Measurements from ENCODE around the gene PARL. TPM values are rescaled to one million over a fixed set of nuclear protein-coding genes. Genes with fewer than 3 reads are reported as not detected.
A peak's percentile ranks its signal among the peaks of the same experiment; 100 is the strongest.

PARL gene
- total RNA-seq, 1 experiment from 2014 or later: 55.2 TPM

DNA sequence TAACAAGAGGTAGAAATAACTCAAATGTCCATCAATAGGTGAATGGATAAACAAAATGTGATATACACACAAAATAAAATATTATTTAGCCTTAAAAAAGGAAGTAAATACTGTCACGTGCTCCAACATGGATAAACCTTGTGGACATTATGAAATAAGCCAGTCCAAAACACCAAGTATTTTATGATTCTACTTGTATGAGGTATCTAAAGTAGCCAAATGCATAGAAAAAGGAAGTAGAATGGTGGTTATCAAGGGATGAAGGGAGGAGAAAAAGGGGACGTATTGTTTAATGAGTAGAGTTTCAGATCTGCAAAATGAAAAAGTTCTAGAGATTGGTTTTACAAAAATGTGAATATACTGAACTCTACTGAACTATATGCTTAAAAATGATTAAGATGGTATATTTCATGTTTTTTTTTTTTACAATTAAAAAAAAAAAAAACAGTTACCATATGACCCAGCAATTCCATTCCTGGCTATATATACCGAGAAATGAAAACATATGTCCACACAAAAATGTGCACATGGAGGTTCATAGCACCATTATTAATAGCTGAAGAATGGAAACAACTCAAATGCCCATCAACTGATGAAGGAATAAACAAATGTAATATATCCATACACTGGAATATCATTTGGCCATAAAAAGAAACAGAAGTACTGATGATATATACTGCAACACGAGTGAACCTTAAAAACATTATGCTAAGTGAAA, 30.2 kb downstream of the PARL start:
- H3K36me3 ChIP-seq (replicated peaks; ENCODE audit: control insufficient read depth, insufficient read depth, low read length): peaks cover 6% of the 10 kb centered on the region
- H3K27me3 ChIP-seq (ENCODE audit: control insufficient read depth, insufficient read depth, low read length): no peaks in the 10 kb centered on the region
- no peak overlapping the region for H3K4me3 ChIP-seq (ENCODE audit: insufficient read depth, low read depth, low read length)
- DNase-seq: no peak

DNA sequence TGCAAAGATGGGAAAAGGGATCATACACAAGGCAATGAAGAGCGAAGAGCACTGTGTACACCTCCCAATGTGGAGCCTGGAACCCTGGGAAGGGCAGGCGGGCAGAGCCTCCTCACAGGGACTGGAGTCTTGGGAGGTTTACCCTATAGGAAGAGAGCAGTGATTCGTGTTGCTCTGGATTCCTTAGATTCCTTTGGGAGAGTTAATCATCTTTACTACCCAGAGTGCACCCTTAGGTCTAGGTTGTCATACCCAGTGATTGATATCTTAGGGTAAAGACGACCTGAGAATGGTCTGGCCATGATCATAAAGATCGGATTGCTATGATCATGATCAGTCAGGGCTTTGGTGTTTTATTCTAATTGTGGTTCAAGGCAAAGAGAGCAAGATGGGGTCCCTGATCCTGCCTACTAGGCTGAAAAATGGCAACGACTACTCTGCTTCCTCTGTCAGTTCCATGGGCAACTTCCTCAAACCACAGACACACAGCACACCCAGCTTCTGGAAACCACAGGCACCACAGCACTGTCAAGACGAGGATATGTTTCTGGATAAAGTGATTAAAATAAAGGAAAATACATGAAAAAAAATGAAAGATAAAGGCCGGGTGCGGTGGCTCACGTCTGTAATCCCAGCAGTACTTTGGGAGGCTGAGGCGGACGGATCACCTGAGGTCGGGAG, 38.9 kb downstream of the PARL start:
- no peak for DNase-seq
- no peak overlapping the region for H3K4me3 ChIP-seq (ENCODE audit: insufficient read depth, low read depth, low read length)
- no peaks in the 10 kb centered on the region for H3K27me3 ChIP-seq (ENCODE audit: control insufficient read depth, insufficient read depth, low read length)
- peaks cover 17% of the 10 kb centered on the region for H3K36me3 ChIP-seq (replicated peaks; ENCODE audit: control insufficient read depth, insufficient read depth, low read length)

DNA sequence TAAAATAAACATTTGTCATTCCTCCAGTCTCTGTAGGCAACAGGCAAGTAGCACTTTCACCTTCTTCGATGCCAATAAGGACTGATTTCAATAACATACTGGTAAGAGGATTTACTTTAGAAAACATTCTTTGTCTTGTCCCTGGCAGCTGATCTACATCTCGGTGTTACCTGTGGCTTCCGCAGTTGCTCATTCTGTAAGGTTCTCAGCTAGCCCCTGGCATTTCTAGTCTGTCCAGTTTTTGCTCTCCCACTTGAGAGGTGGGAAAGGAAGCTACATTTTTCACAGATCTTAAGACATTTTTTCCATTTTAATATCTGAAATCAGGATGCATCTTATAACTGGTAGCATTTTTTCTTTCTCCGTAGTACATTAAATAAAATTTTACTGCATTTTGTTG, 39.6 kb downstream of the PARL start:
- Histone ChIP-seq H3K27me3 (ENCODE audit: control insufficient read depth, insufficient read depth, low read length) (no peaks in the 10 kb centered on the region), H3K36me3 (replicated peaks; ENCODE audit: control insufficient read depth, insufficient read depth, low read length) (peaks cover 17% of the 10 kb centered on the region), H3K4me3 (ENCODE audit: insufficient read depth, low read depth, low read length) (no peak overlapping the region)
- DNase-seq: no peak

DNA sequence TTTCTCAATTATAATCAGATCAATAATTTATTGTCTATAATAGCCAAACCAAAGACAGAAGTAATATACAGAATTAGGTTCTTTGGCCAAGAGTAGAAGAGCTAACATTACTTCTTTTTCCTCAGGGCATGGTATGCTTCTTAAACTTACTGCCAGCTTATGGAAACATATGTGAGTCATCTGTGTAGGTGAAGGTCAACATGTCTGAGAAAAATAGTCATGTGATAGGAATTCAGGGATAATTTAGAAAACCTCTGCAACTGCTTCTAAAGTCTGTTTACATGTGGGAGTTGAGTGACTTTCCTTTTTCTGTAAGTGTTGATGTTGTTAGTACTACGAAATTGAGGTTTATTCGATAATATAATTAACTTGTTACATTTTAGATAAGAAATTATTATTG, 40.1 kb downstream of the PARL start:
- Histone ChIP-seq H3K27me3 (ENCODE audit: control insufficient read depth, insufficient read depth, low read length) (no peaks in the 10 kb centered on the region), H3K4me3 (ENCODE audit: insufficient read depth, low read depth, low read length) (no peak overlapping the region), H3K36me3 (replicated peaks; ENCODE audit: control insufficient read depth, insufficient read depth, low read length) (peaks cover 17% of the 10 kb centered on the region)
- DNase-seq: no peak

DNA sequence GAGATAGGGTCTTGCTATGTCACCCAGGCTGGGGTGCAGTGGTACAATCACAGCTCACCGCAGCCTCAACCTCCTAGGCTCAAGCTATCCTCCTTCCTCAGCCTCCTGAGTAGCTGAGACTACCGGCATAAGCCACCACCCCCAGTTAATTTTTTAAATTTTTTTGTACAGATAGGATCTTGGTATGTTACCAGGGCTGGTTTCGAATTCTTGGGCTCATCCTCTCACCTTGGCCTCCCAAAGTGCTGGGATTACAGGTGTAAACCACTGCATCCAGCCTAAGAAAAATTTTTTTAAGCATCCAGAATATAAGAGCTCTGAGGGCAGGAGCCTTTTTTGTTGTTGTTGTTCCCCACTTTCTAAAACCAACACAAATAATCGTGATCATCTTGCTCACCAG, 44.9 kb downstream of the PARL start:
- no peaks in the 10 kb centered on the region for H3K27me3 ChIP-seq (ENCODE audit: control insufficient read depth, insufficient read depth, low read length)
- H3K4me3 ChIP-seq (ENCODE audit: insufficient read depth, low read depth, low read length): no peak overlapping the region
- H3K36me3 ChIP-seq (replicated peaks; ENCODE audit: control insufficient read depth, insufficient read depth, low read length): peaks cover 15% of the 10 kb centered on the region
- DNase-seq: no peak

DNA sequence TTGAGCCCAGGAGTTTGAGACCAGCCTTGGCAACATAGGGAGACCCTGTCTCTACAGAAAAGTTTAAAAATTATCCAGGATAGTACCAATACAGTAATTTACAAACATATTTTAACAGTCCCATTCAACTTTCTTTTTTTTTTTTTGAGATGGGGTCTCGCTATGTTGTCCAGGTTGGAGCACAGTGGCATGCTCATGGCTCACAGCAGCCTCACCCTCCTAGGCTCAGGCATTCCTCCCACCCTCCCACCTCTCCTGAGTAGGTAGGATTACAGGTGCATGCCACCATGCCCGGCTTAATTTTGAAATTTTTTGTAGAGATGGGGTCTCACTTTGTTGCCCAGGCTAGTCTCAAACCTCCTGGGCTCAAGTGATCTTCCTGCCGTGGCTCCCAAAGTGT, 46.8 kb downstream of the PARL start:
- Histone ChIP-seq H3K36me3 (replicated peaks; ENCODE audit: control insufficient read depth, insufficient read depth, low read length) (peaks cover 13% of the 10 kb centered on the region), H3K27me3 (ENCODE audit: control insufficient read depth, insufficient read depth, low read length) (no peaks in the 10 kb centered on the region), H3K4me3 (ENCODE audit: insufficient read depth, low read depth, low read length) (no peak overlapping the region)
- DNase-seq: no peak

DNA sequence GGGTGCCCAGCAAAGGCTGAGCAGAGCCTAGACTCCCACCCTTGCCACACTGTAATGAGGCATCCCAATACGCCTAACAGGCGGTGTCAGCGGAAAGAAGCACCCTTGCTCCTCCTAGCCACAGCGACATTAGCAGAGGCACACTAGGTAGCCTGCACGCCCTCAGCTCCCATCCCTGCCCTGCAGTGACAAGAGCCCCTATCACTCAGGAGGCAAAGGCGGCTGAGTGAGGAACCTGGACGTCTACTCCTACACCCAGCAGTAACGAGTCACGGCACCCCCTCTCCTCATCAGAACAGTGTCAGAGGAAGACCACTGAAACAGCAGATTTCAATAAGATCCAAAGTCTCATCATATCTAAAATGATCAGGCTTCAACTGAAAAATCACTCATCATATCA, 47.3 kb downstream of the PARL start:
- no peaks in the 10 kb centered on the region for H3K27me3 ChIP-seq (ENCODE audit: control insufficient read depth, insufficient read depth, low read length)
- no peak for DNase-seq
- no peak overlapping the region for H3K4me3 ChIP-seq (ENCODE audit: insufficient read depth, low read depth, low read length)
- H3K36me3 ChIP-seq (replicated peaks; ENCODE audit: control insufficient read depth, insufficient read depth, low read length): peaks cover 16% of the 10 kb centered on the region

DNA sequence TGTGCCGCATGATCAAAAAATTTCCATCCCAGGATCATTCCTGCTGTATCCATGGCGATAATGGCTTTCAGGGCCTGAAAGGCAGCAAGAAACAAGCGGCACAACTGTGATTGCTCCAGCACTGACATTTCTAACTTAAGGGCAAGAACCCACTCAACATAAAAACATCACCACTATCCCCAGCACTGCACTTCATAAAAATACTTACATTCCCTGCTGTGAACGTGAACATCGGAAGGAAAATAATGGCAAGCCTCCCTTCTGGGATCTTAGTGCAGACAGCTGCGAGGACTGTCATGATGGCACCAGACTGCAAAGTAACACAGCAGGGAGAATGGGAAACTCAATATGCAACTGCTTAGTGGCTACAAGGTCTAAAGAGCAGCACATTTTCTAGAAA, 51.2 kb downstream of the PARL start:
- Histone ChIP-seq H3K27me3 (ENCODE audit: control insufficient read depth, insufficient read depth, low read length) (no peaks in the 10 kb centered on the region), H3K4me3 (ENCODE audit: insufficient read depth, low read depth, low read length) (no peak overlapping the region), H3K36me3 (replicated peaks; ENCODE audit: control insufficient read depth, insufficient read depth, low read length) (peaks cover 9% of the 10 kb centered on the region)
- DNase-seq: no peak

DNA sequence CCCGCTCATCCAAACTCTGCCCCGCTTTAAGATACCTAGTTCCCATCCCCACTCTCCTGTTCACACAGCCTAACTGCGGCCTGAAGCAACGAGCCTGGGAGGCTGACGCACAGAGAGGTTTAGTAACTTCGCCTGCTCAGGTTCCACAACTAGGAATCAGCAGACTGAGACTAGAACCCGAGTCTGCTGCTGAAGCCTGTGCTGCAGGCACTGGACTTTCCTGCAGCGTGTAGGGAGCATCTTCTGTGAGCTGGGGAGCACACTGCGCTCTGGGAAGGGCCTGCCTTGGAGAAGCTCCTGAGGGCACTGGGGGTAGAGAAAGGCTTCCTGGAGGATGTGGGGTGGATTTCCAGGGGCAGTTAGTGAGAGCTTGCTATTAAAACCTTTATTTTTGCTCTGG, 54.5 kb downstream of the PARL start:
- Histone ChIP-seq H3K36me3 (replicated peaks; ENCODE audit: control insufficient read depth, insufficient read depth, low read length) (peaks cover 10% of the 10 kb centered on the region), H3K27me3 (ENCODE audit: control insufficient read depth, insufficient read depth, low read length) (no peaks in the 10 kb centered on the region), H3K4me3 (ENCODE audit: insufficient read depth, low read depth, low read length) (no peak overlapping the region)
- no peak for DNase-seq

DNA sequence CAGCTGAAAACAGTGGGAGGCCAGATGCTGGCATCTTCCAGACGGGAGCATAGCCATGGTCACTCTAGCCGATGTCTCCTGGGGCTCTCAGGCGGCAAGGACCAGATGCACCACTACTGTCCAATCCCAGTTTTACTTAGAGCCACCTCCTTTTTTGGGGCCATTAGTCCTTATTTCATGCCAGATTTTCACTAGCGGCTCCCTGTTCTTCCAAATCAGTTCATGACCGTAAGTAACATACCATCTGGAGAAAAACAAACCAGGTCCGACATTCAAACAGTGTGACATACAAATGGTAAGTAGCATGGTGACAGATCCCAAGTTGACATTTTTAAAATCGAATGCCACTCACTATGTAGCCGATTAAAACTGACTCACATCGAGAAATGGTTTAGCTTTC, 55.2 kb downstream of the PARL start:
- Histone ChIP-seq H3K36me3 (replicated peaks; ENCODE audit: control insufficient read depth, insufficient read depth, low read length) (peaks cover 10% of the 10 kb centered on the region), H3K4me3 (ENCODE audit: insufficient read depth, low read depth, low read length) (no peak overlapping the region), H3K27me3 (ENCODE audit: control insufficient read depth, insufficient read depth, low read length) (peaks cover 4% of the 10 kb centered on the region)
- DNase-seq: no peak

DNA sequence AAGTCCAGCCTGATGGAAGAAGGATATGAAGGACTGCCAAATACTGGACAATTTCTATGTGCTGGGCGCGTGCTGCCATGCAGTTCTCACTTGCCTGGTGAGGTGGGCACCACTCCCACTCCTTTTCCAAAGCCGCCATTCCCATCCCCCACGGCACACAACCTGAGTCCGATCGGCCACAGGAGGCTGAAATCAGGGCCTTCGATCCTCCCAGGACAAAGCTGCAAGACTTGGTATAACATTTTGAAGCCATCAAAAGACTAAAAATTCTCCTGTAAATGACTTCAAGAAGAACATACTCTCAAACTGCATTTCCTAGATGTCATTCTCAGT, 56.2 kb downstream of the PARL start:
- Histone ChIP-seq H3K36me3 (replicated peaks; ENCODE audit: control insufficient read depth, insufficient read depth, low read length) (peaks cover 9% of the 10 kb centered on the region), H3K27me3 (ENCODE audit: control insufficient read depth, insufficient read depth, low read length) (peaks cover 10% of the 10 kb centered on the region), H3K4me3 (ENCODE audit: insufficient read depth, low read depth, low read length) (no peak overlapping the region)
- DNase-seq: no peak

DNA sequence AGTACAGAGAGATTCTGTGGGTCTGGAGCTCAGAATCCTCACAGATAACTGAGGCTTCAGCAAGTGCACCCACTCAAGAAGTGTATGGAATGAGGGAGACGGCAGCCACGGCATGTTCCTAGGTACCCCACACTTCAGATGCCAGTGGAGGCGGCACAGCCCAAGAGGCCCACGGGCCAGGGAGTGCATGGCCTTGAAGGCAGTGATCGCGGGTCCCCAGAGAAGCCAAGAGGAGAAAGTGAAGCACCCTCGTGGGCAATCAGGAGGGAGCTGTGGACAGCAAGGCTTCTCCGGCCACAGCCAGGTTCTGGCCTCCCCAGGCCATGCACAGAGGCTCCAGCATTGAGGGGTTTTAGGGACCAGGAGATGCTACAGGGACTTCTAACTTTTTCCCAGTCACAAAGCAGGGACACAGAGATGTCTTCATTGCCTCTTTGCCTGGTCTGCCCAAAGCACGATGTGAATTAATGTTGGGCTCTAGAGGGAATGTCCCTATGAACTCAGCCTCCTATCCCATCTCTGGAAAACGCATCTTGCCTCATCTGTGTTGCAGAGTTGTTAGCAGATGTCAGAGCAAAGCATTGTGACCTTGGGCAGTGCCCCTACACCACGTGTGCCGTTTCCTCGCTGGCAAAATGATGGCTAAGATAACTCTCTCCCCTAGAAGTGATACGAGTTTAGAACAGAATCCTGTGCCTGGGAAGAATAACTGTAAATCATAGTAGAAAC, 56.7 kb downstream of the PARL start:
- H3K4me3 ChIP-seq (ENCODE audit: insufficient read depth, low read depth, low read length): no peak overlapping the region

DNA sequence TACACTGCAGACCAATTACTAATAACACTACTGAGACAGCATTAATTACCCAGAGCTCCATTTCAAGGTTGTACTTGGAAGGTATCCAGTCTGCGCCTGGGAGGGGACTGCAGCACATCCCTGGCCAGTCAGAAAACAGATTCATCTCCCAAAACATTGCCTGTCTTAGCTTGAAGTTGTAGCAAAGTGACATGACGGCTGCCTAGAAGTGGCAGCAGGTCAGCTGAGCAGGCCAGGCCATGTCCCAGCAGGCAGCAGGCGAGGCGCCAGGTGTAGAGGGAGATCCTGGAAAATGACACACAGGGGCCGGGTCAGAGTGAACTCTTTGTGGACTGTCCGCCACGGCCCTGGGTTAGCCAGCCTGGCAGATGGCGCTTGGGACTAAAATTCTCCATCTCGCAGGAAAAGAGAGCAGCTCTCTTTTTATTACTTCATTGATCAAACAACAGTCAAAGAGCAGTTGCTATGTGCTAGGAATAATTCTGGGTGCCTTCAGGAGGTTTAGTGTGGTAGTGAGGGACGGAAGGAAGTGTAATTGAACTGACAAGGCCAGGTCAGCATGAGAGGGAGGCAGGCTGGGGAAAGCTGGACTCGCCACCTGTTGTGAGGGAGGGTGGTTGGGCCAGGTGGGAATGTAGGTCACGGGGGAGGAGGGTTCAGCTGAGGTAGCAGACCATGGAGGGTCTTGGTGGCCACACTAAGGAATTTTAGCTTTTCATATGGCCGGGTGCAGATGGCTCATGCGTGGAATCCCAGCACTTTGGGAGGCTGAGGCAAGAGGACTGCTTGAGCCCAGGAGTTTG, 58.0 kb downstream of the PARL start:
- DNase-seq: peak; percentile 54

More for the DNA sequence above, 56.7 kb downstream of the PARL start:
- Histone ChIP-seq H3K36me3 (replicated peaks; ENCODE audit: control insufficient read depth, insufficient read depth, low read length) (peaks cover 6% of the 10 kb centered on the region), H3K27me3 (ENCODE audit: control insufficient read depth, insufficient read depth, low read length) (peaks cover 10% of the 10 kb centered on the region)
- no peak for DNase-seq

DNA sequence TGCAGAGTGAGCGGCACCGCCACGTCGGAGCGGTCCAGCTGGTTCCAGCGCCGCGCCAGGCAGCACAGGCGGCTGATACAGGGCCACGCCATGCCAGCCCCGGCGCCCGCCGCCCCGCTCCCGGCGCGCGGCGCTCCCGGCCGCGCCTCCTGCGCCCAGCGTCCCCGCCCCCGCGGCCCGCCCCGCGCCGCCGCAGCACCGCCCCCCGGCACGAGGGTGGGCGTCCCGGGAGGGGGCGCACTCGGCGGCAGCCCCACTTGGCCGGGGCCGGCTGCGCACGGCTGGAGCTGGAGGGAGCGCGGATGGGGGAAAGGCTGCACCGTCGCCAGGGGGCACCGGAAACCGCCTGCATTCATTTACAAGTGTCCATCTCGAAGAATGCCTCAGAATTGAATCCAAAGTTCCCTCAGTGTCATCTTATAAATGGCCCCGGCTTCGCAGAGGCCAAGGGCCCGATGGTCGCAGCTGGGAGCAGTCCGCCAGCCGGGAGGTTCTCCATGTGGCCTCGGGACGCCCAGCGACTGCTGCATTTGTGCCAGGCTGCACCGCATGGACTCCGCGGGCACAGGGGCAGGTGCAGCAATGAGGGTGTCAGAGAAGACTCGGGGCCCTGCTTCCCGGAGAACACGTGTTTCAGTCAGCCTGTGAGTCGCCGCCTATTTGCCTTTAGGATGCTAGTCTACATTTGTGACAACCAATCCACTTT, 59.1 kb downstream of the PARL start, which contains the start of gene MAP6D1:
Gene MAP6D1 (minus strand): TSS at position 122 of the 706 bp plus-strand sequence. CDS start 30 bp downstream, at position 92.
- Histone ChIP-seq H3K27me3 (ENCODE audit: control insufficient read depth, insufficient read depth, low read length) (peaks cover 10% of the 10 kb centered on the region), H3K36me3 (replicated peaks; ENCODE audit: control insufficient read depth, insufficient read depth, low read length) (peaks cover 1% of the 10 kb centered on the region; the same call in 1 of the 2 replicates), H3K4me3 (ENCODE audit: insufficient read depth, low read depth, low read length) (peak within 1 kb of the TSS; percentile 72)
- DNase-seq: peak; percentile 97

More for the DNA sequence above, 58.0 kb downstream of the PARL start:
- Histone ChIP-seq H3K4me3 (ENCODE audit: insufficient read depth, low read depth, low read length) (no peak overlapping the region), H3K27me3 (ENCODE audit: control insufficient read depth, insufficient read depth, low read length) (peaks cover 10% of the 10 kb centered on the region), H3K36me3 (replicated peaks; ENCODE audit: control insufficient read depth, insufficient read depth, low read length) (peaks cover 1% of the 10 kb centered on the region; the same call in 1 of the 2 replicates)
